Measurements from ENCODE around the gene MT1M.
A peak's percentile ranks its signal among the peaks of the same experiment; 100 is the strongest.

The MT1M gene

DNA sequence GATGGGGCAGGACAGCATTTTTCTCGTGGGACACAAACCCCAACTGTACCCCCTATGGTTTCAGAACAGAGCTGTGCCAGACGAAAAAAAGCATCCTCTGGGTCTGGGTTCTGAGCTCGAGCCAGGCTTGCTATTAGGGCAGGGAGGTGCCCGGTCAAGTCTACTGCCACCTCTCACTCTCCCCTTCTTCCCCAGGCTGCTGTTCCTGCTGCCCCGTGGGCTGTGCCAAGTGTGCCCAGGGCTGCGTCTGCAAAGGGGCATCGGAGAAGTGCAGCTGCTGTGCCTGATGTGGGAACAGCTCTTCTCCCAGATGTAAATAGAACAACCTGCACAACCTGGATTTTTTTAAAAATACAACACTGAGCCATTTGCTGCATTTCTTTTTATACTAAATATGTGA is 5.8 kb upstream of the MT1M start:
- H3K4me3 ChIP-seq (ENCODE audit: control insufficient read depth in 1 of 7, extremely low read depth in 1 of 7, insufficient read depth in 4 of 7, low read depth in 2 of 7, low read length in 6 of 7), result no peak overlapping the region
- ChIA-PET CTCF (interaction anchor here (0.9 kb wide), 1 partner anchor 1098 kb away, joined by 3 read pairs; no protein-coding TSS in a partner anchor), POLR2A (interaction anchor here (0.6 kb wide), 1 partner anchor 53 kb away, joined by 3 read pairs; no protein-coding TSS in a partner anchor)
- 65% methylated on average over 3 of the region's 7 CpGs for WGBS (ENCODE audit: insufficient coverage)
- peaks cover 0 to 15% (median 7%) of the 10 kb centered on the region in 4 experiments for H3K4me1 ChIP-seq (ENCODE audit: control extremely low read depth in 1 of 4, control insufficient read depth in 4 of 4, insufficient read depth in 4 of 4, low read length in 3 of 4)
- DNase-seq, result no peak
- H3K36me3 ChIP-seq (ENCODE audit: control insufficient read depth in 4 of 4, insufficient read depth in 4 of 4, low read length in 3 of 4), result no peaks in the 10 kb centered on the region
- peaks cover 9 to 77% (median 41%) of the 10 kb centered on the region in 5 experiments for H3K27me3 ChIP-seq (replicated peaks in 2 of 5; ENCODE audit: control insufficient read depth in 4 of 5, insufficient read depth in 5 of 5, low read length in 4 of 5)
- no peaks in the 10 kb centered on the region for H3K9me3 ChIP-seq (ENCODE audit: control extremely low read depth in 1 of 5, control insufficient read depth in 4 of 5, insufficient read depth in 2 of 5, low read depth in 1 of 5, low read length in 4 of 5)
- no peak overlapping the region for H3K27ac ChIP-seq (ENCODE audit: insufficient read depth in 1 of 2, low read depth in 1 of 2, low read length in 2 of 2, poor library complexity in 1 of 2, severe bottlenecking in 2 of 2)

GRCh38 chr16:56628486-56629350 is 3.7 kb upstream of the MT1M start:
- Histone ChIP-seq H3K27ac (ENCODE audit: insufficient read depth in 1 of 2, low read depth in 1 of 2, low read length in 2 of 2, poor library complexity in 1 of 2, severe bottlenecking in 2 of 2) (no peak overlapping the region), H3K9me3 (ENCODE audit: control extremely low read depth in 1 of 5, control insufficient read depth in 4 of 5, insufficient read depth in 2 of 5, low read depth in 1 of 5, low read length in 4 of 5) (no peaks in the 10 kb centered on the region), H3K4me1 (ENCODE audit: control extremely low read depth in 1 of 4, control insufficient read depth in 4 of 4, insufficient read depth in 4 of 4, low read length in 3 of 4) (peaks cover 0 to 26% (median 14%) of the 10 kb centered on the region in 4 experiments), H3K36me3 (ENCODE audit: control insufficient read depth in 4 of 4, insufficient read depth in 4 of 4, low read length in 3 of 4) (no peaks in the 10 kb centered on the region), H3K4me3 (ENCODE audit: control insufficient read depth in 1 of 7, extremely low read depth in 1 of 7, insufficient read depth in 4 of 7, low read depth in 2 of 7, low read length in 6 of 7) (no peak overlapping the region), H3K27me3 (replicated peaks in 2 of 5; ENCODE audit: control insufficient read depth in 4 of 5, insufficient read depth in 5 of 5, low read length in 4 of 5) (peaks cover 9 to 92% (median 50%) of the 10 kb centered on the region in 5 experiments)
- no peak for DNase-seq
- ChIA-PET CTCF (interaction anchor here (1.1 to 1.3 kb wide), 2 partner anchors 21 to 24 kb away, joined by 3 read pairs; partner anchors contain the start of gene MT2A), POLR2A (interaction anchor here (1.0 kb wide), 1 partner anchor 9 kb away, joined by 3 read pairs; the partner anchor contains the start of gene MT1A)
- 85% methylated on average over 6 of the region's 9 CpGs for WGBS (ENCODE audit: insufficient coverage)

- no peak for DNase-seq
- WGBS (ENCODE audit: insufficient coverage), result 82% methylated on average over 2 of the region's 3 CpGs
- Histone ChIP-seq H3K27ac (ENCODE audit: insufficient read depth in 1 of 2, low read depth in 1 of 2, low read length in 2 of 2, poor library complexity in 1 of 2, severe bottlenecking in 2 of 2) (no peak overlapping the region), H3K27me3 (replicated peaks in 2 of 5; ENCODE audit: control insufficient read depth in 4 of 5, insufficient read depth in 5 of 5, low read length in 4 of 5) (peaks cover 9 to 94% (median 50%) of the 10 kb centered on the region in 5 experiments), H3K4me1 (ENCODE audit: control extremely low read depth in 1 of 4, control insufficient read depth in 4 of 4, insufficient read depth in 4 of 4, low read length in 3 of 4) (peaks cover 0 to 26% (median 14%) of the 10 kb centered on the region in 4 experiments), H3K4me3 (ENCODE audit: control insufficient read depth in 1 of 7, extremely low read depth in 1 of 7, insufficient read depth in 4 of 7, low read depth in 2 of 7, low read length in 6 of 7) (no peak overlapping the region), H3K36me3 (ENCODE audit: control insufficient read depth in 4 of 4, insufficient read depth in 4 of 4, low read length in 3 of 4) (no peaks in the 10 kb centered on the region), H3K9me3 (ENCODE audit: control extremely low read depth in 1 of 5, control insufficient read depth in 4 of 5, insufficient read depth in 2 of 5, low read depth in 1 of 5, low read length in 4 of 5) (no peaks in the 10 kb centered on the region)
- ChIA-PET POLR2A (interaction anchor here (1.0 kb wide), 1 partner anchor 9 kb away, joined by 3 read pairs; the partner anchor contains the start of gene MT1A), CTCF (interaction anchor here (1.1 to 2.0 kb wide), 3 partner anchors 17 to 25 kb away, joined by 3 to 5 read pairs (median 3); partner anchors contain the start of gene MT2A)
Observed at GRCh38 chr16:56629531-56629930, 2.9 kb upstream of the MT1M start.

DNA sequence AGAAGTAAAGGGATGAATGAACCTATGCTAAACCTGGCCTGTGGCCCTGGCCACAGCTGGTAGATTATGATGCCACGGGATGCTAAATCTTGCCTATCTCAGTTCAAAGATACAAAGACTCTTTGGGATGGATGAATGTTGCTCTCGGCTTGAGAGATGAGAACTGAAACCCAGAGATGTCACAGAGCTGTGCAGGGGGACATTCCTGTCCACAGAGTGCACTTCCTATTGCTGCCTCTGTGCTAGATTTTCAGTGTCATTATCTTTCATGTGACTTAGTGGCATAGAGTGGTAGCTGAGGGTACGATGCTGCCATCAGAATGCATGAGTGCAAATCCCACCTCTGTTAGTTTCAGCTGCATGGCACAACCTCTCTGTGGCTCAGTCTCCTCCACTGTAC is 2.3 kb upstream of the MT1M start:
- Histone ChIP-seq H3K9me3 (ENCODE audit: control extremely low read depth in 1 of 5, control insufficient read depth in 4 of 5, insufficient read depth in 2 of 5, low read depth in 1 of 5, low read length in 4 of 5) (no peaks in the 10 kb centered on the region), H3K36me3 (ENCODE audit: control insufficient read depth in 4 of 4, insufficient read depth in 4 of 4, low read length in 3 of 4) (no peaks in the 10 kb centered on the region), H3K27me3 (replicated peaks in 2 of 5; ENCODE audit: control insufficient read depth in 4 of 5, insufficient read depth in 5 of 5, low read length in 4 of 5) (peaks cover 9 to 94% (median 49%) of the 10 kb centered on the region in 5 experiments), H3K4me1 (ENCODE audit: control extremely low read depth in 1 of 4, control insufficient read depth in 4 of 4, insufficient read depth in 4 of 4, low read length in 3 of 4) (peaks cover 0 to 27% (median 14%) of the 10 kb centered on the region in 4 experiments), H3K27ac (ENCODE audit: insufficient read depth in 1 of 2, low read depth in 1 of 2, low read length in 2 of 2, poor library complexity in 1 of 2, severe bottlenecking in 2 of 2) (no peak overlapping the region), H3K4me3 (ENCODE audit: control insufficient read depth in 1 of 7, extremely low read depth in 1 of 7, insufficient read depth in 4 of 7, low read depth in 2 of 7, low read length in 6 of 7) (no peak overlapping the region)
- 97% methylated on average over 3 of the region's 3 CpGs for WGBS (ENCODE audit: insufficient coverage)
- ChIA-PET CTCF (interaction anchor here (0.9 to 2.0 kb wide), 5 partner anchors 11 to 116 kb away, joined by 3 to 5 read pairs (median 4); no protein-coding TSS in a partner anchor), POLR2A (no interaction called here)
- DNase-seq, result no peak

- Histone ChIP-seq H3K36me3 (ENCODE audit: control insufficient read depth in 4 of 4, insufficient read depth in 4 of 4, low read length in 3 of 4) (no peaks in the 10 kb centered on the region), H3K4me3 (ENCODE audit: control insufficient read depth in 1 of 7, extremely low read depth in 1 of 7, insufficient read depth in 4 of 7, low read depth in 2 of 7, low read length in 6 of 7) (no peak overlapping the region), H3K27ac (ENCODE audit: insufficient read depth in 1 of 2, low read depth in 1 of 2, low read length in 2 of 2, poor library complexity in 1 of 2, severe bottlenecking in 2 of 2) (no peak overlapping the region), H3K9me3 (ENCODE audit: control extremely low read depth in 1 of 5, control insufficient read depth in 4 of 5, insufficient read depth in 2 of 5, low read depth in 1 of 5, low read length in 4 of 5) (no peaks in the 10 kb centered on the region), H3K4me1 (ENCODE audit: control extremely low read depth in 1 of 4, control insufficient read depth in 4 of 4, insufficient read depth in 4 of 4, low read length in 3 of 4) (peaks cover 0 to 25% (median 16%) of the 10 kb centered on the region in 4 experiments), H3K27me3 (replicated peaks in 2 of 5; ENCODE audit: control insufficient read depth in 4 of 5, insufficient read depth in 5 of 5, low read length in 4 of 5) (peaks cover 9 to 94% (median 45%) of the 10 kb centered on the region in 5 experiments)
- no peak for DNase-seq
- ChIA-PET POLR2A (no interaction called here), CTCF (interaction anchor here (0.8 to 2.0 kb wide), 7 partner anchors 10 to 117 kb away, joined by 3 to 5 read pairs (median 4); no protein-coding TSS in a partner anchor)
- 97% methylated on average over 10 of the region's 10 CpGs for WGBS (ENCODE audit: insufficient coverage)
Observed at GRCh38 chr16:56631197-56631596, 1.3 kb upstream of the MT1M start.

- Histone ChIP-seq H3K4me3 (ENCODE audit: control insufficient read depth in 1 of 7, extremely low read depth in 1 of 7, insufficient read depth in 4 of 7, low read depth in 2 of 7, low read length in 6 of 7) (peak overlapping the region in 5 of 7 experiments; percentile 21 to 62 (median 55)), H3K4me1 (ENCODE audit: control extremely low read depth in 1 of 4, control insufficient read depth in 4 of 4, insufficient read depth in 4 of 4, low read length in 3 of 4) (peaks cover 0 to 25% (median 16%) of the 10 kb centered on the region in 4 experiments), H3K27me3 (replicated peaks in 2 of 5; ENCODE audit: control insufficient read depth in 4 of 5, insufficient read depth in 5 of 5, low read length in 4 of 5) (peaks cover 9 to 94% (median 46%) of the 10 kb centered on the region in 5 experiments), H3K9me3 (ENCODE audit: control extremely low read depth in 1 of 5, control insufficient read depth in 4 of 5, insufficient read depth in 2 of 5, low read depth in 1 of 5, low read length in 4 of 5) (no peaks in the 10 kb centered on the region), H3K27ac (ENCODE audit: insufficient read depth in 1 of 2, low read depth in 1 of 2, low read length in 2 of 2, poor library complexity in 1 of 2, severe bottlenecking in 2 of 2) (no peak overlapping the region), H3K36me3 (ENCODE audit: control insufficient read depth in 4 of 4, insufficient read depth in 4 of 4, low read length in 3 of 4) (no peaks in the 10 kb centered on the region)
- DNase-seq, result no peak
- 30% methylated on average over 13 of the region's 14 CpGs for WGBS (ENCODE audit: insufficient coverage)
- ChIA-PET POLR2A (no interaction called here), CTCF (interaction anchor here (1.2 to 1.6 kb wide), 2 partner anchors 28 to 54 kb away, joined by 3 to 4 read pairs; no protein-coding TSS in a partner anchor)
Observed at GRCh38 chr16:56631832-56632155, 665 bp upstream of the MT1M start.
